Measurements from ENCODE around the gene OBSCN. TPM values are rescaled to one million over a fixed set of nuclear protein-coding genes. Genes with fewer than 3 reads are reported as not detected.

The OBSCN gene
- total RNA-seq, 2 experiments from 2014 or later: 6.6 to 8.0 TPM

GRCh38 chr1:228344631-228345072 lies 136.8 kb downstream of the OBSCN start:
- ChIA-PET CTCF (interaction anchor here (1.2 kb wide), 1 partner anchor 157 kb away, joined by 3 read pairs; no protein-coding TSS in a partner anchor), POLR2A (no interaction called here)
- no peak overlapping the region for H3K4me3 Mint-ChIP-seq
- H3K4me1 Mint-ChIP-seq: no peaks in the 10 kb centered on the region
- no peaks in the 10 kb centered on the region for H3K27me3 Mint-ChIP-seq
- H3K27ac Mint-ChIP-seq: no peak overlapping the region
- peaks cover 18% of the 10 kb centered on the region for H3K9me3 Mint-ChIP-seq
- DNase-seq: no peak
- H3K36me3 Mint-ChIP-seq (ENCODE audit: low read depth): no peaks in the 10 kb centered on the region

GRCh38 chr1:228345201-228345930 lies 137.5 kb downstream of the OBSCN start:
- H3K9me3 Mint-ChIP-seq: peaks cover 18% of the 10 kb centered on the region

DNA sequence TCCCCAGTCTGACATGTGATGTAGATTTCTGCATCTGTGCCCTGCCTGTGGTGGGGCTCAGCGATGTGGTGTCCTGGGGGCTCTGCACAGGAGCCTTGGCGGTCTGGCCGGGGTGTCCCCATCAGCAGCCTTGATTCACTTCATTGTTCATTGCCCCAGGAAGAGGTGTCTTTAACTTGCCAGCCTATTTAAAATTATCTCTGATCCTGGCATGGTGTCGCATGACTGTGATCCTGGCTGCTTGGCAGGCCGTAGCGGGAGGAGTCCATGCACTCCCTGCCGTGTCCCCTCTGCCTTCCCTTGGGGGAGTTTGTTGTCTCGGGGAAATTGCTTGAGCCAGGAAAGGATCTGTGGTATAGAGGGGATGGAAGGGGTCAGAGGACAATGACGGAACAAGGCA lies 138.9 kb downstream of the OBSCN start:
- peaks cover 18% of the 10 kb centered on the region for H3K9me3 Mint-ChIP-seq
- no peak overlapping the region for H3K4me3 Mint-ChIP-seq
- H3K27me3 Mint-ChIP-seq: no peaks in the 10 kb centered on the region
- no peaks in the 10 kb centered on the region for H3K4me1 Mint-ChIP-seq
- no peak for DNase-seq
- no peaks in the 10 kb centered on the region for H3K36me3 Mint-ChIP-seq (ENCODE audit: low read depth)
- ChIA-PET POLR2A (no interaction called here), CTCF (no interaction called here)
- H3K27ac Mint-ChIP-seq: no peak overlapping the region

More at GRCh38 chr1:228345201-228345930, 137.5 kb downstream of the OBSCN start:
- no peaks in the 10 kb centered on the region for H3K36me3 Mint-ChIP-seq (ENCODE audit: low read depth)
- CTCF ChIA-PET: interaction anchor here (1.2 kb wide), 1 partner anchor 156 kb away, joined by 3 read pairs; no protein-coding TSS in a partner anchor
- H3K4me3 Mint-ChIP-seq: no peak overlapping the region
- POLR2A ChIA-PET: no interaction called here
- no peaks in the 10 kb centered on the region for H3K27me3 Mint-ChIP-seq
- no peaks in the 10 kb centered on the region for H3K4me1 Mint-ChIP-seq
- DNase-seq: no peak
- H3K27ac Mint-ChIP-seq: no peak overlapping the region

DNA sequence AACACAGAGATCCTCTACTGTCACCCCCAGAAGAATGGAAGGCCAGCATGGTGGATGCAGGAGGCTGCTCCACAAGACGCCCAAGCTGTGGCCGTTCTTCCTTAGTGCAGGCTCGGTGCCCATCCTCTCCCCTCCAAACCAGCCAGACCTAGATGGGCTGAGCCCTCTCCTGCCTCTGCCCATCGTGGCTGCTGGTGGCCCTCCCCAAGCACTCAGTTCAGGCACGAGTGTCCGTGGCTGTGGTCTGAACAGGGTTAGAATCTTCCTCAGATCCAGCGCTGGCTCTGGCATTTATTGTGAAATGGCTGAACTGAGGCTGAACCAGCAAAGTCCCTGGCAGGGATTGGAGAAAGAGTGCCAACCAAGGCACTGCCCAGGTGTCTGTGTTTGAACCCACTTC lies 139.3 kb downstream of the OBSCN start:
- Mint-ChIP-seq H3K27me3 (no peaks in the 10 kb centered on the region), H3K36me3 (ENCODE audit: low read depth) (no peaks in the 10 kb centered on the region), H3K4me3 (no peak overlapping the region), H3K9me3 (peaks cover 18% of the 10 kb centered on the region), H3K27ac (no peak overlapping the region), H3K4me1 (no peaks in the 10 kb centered on the region)
- ChIA-PET POLR2A (no interaction called here), CTCF (no interaction called here)
- no peak for DNase-seq

GRCh38 chr1:228348708-228349467 lies 141.0 kb downstream of the OBSCN start:
- H3K9me3 Mint-ChIP-seq: peaks cover 9% of the 10 kb centered on the region
- no peaks in the 10 kb centered on the region for H3K27me3 Mint-ChIP-seq
- CTCF ChIA-PET: no interaction called here
- no peak overlapping the region for H3K4me3 Mint-ChIP-seq
- no peak for DNase-seq
- H3K27ac Mint-ChIP-seq: no peak overlapping the region
- no peaks in the 10 kb centered on the region for H3K36me3 Mint-ChIP-seq (ENCODE audit: low read depth)
- POLR2A ChIA-PET: no interaction called here
- no peaks in the 10 kb centered on the region for H3K4me1 Mint-ChIP-seq

DNA sequence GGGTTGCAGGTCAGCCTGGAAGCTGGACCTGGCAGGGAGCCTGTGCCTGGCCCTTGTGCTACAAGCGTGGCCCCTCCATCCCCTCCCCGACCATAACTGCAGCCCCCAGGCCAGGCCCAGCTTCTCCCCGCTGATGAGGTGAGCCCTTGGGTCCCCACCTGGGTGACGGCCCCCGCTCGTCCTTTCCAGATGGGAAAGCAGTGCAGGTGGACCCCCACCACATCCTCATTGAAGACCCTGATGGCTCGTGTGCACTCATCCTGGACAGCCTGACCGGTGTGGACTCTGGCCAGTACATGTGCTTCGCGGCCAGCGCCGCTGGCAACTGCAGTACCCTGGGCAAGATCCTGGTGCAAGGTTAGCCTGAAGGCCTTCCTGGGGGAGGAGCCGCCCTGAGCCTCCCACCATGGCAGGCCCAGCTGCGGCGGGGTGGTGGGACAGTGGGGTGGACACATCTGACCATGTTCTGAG lies 141.9 kb downstream of the OBSCN start:
- H3K4me3 Mint-ChIP-seq: no peak overlapping the region
- CTCF ChIA-PET: no interaction called here
- no peak overlapping the region for H3K27ac Mint-ChIP-seq
- no peak for DNase-seq
- no peaks in the 10 kb centered on the region for H3K36me3 Mint-ChIP-seq (ENCODE audit: low read depth)
- H3K27me3 Mint-ChIP-seq: no peaks in the 10 kb centered on the region
- peaks cover under 1% of the 10 kb centered on the region for H3K9me3 Mint-ChIP-seq
- POLR2A ChIA-PET: no interaction called here
- H3K4me1 Mint-ChIP-seq: no peaks in the 10 kb centered on the region

GRCh38 chr1:228350179-228350742 lies 142.4 kb downstream of the OBSCN start:
- Mint-ChIP-seq H3K27ac (no peak overlapping the region), H3K27me3 (no peaks in the 10 kb centered on the region), H3K36me3 (ENCODE audit: low read depth) (no peaks in the 10 kb centered on the region), H3K4me1 (no peaks in the 10 kb centered on the region), H3K9me3 (no peaks in the 10 kb centered on the region), H3K4me3 (no peak overlapping the region)
- ChIA-PET POLR2A (no interaction called here), CTCF (no interaction called here)
- DNase-seq: no peak

GRCh38 chr1:228350831-228351781 lies 143.3 kb downstream of the OBSCN start:
- Mint-ChIP-seq H3K27ac (no peak overlapping the region), H3K27me3 (no peaks in the 10 kb centered on the region), H3K9me3 (no peaks in the 10 kb centered on the region), H3K36me3 (ENCODE audit: low read depth) (no peaks in the 10 kb centered on the region), H3K4me3 (no peak overlapping the region), H3K4me1 (no peaks in the 10 kb centered on the region)
- DNase-seq: no peak
- ChIA-PET POLR2A (no interaction called here), CTCF (no interaction called here)

- Mint-ChIP-seq H3K4me3 (no peak overlapping the region), H3K4me1 (no peaks in the 10 kb centered on the region), H3K27me3 (no peaks in the 10 kb centered on the region), H3K9me3 (no peaks in the 10 kb centered on the region), H3K27ac (no peak overlapping the region), H3K36me3 (ENCODE audit: low read depth) (no peaks in the 10 kb centered on the region)
- DNase-seq: no peak
- ChIA-PET CTCF (no interaction called here), POLR2A (no interaction called here)
Observed at GRCh38 chr1:228351850-228352249, 144.0 kb downstream of the OBSCN start.

DNA sequence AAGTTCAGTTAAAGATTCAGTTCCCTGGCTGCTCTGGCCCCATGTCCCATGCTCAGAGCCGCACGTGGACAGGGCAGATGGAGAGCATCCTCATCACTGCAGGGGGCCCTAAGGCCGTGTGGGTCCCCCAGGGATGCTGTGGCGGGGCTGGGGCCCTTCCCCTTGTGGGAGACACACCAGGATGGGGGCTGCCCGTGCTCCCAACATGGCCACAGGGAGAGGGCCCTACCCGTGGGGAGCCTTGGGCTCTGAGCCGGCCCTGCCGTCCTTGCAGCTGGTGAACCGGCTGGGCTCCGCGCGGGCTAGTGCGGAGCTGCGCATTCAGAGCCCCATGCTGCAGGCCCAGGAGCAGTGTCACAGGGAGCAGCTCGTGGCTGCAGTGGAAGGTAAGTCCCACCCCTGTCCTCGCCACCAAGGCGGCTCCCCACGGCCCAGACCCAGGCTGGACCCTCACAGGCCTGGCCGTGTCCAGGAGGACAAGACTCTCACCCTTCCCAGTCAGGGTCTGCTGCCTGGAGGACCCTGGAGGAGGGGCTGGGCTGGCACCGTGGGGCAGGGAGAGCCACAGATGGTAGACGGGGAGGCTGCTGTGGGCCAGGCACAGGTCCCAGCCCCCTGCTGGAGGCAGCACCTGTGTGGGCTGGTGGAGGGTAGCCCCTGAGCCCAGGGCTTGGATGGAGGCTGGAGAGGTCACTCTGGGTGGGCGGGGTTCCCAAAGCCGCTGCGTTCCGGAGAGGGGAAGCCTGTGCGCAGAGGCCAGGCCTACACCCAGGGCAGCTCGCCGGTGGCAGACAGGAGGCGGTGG lies 145.0 kb downstream of the OBSCN start:
- H3K4me3 Mint-ChIP-seq: no peak overlapping the region
- no peak for DNase-seq
- ChIA-PET POLR2A (no interaction called here), CTCF (no interaction called here)
- H3K27me3 Mint-ChIP-seq: no peaks in the 10 kb centered on the region
- no peaks in the 10 kb centered on the region for H3K9me3 Mint-ChIP-seq
- H3K4me1 Mint-ChIP-seq: no peaks in the 10 kb centered on the region
- no peaks in the 10 kb centered on the region for H3K36me3 Mint-ChIP-seq (ENCODE audit: low read depth)
- no peak overlapping the region for H3K27ac Mint-ChIP-seq

- no peak for DNase-seq
- H3K27ac Mint-ChIP-seq: no peak overlapping the region
- ChIA-PET CTCF (no interaction called here), POLR2A (no interaction called here)
- peaks cover 4% of the 10 kb centered on the region for H3K4me1 Mint-ChIP-seq
- no peak overlapping the region for H3K4me3 Mint-ChIP-seq
- no peaks in the 10 kb centered on the region for H3K27me3 Mint-ChIP-seq
- H3K36me3 Mint-ChIP-seq (ENCODE audit: low read depth): no peaks in the 10 kb centered on the region
- H3K9me3 Mint-ChIP-seq: no peaks in the 10 kb centered on the region
Observed at GRCh38 chr1:228353601-228354371, 145.9 kb downstream of the OBSCN start.

Data from activated CD4-positive, alpha-beta memory T cell treated with anti-CD3 and anti-CD28 coated beads, Interleukin-2, amount 10 ng/mL, durations not matched to agents 7 days and 5 days (primary cell).